Measurements from ENCODE around the gene ATAT1.

The ATAT1 gene

DNA sequence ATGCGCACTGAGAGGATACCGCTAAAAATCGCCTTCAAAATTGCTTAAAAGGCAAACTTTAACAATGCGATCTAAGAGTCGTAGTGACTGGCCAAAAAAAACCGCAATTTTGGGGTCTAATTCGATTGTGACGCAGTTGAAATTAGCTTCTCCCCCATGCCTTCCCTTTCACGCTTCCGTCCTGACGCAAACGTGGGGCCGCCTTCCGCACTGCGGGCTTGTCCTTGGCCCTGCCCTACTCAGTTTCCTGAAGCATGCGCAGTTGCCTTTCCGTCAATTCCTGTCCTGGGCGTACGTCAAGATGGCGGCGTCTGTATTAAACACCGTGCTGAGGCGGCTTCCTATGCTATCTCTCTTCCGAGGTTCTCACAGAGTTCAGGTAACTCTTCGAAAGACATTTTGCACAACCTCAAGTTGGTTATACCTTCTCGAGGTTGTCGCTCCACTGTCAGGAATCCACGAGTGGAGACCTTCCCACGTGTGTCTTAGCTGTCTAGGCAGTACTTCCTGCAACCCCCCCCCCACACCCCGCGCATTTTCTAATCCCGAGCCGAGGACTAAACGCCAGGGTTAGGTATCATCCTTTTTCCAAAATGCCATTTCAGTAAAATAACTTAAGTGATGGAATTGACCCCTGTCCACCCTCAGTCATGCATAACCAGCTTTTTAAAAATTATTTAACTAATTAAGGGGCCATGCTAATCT, 9.0 kb upstream of the ATAT1 start, which contains the start of gene MRPS18B:
Gene MRPS18B (plus strand): TSS at position 276 of the 705 bp plus-strand sequence. CDS start 26 bp downstream, at position 302.
- TF ChIP-seq CTCF (IDR thresholded peaks at IDR 0.05; ENCODE audit: insufficient read depth, low read length) = no peak
- TF ChIP-seq, protein P1, sequence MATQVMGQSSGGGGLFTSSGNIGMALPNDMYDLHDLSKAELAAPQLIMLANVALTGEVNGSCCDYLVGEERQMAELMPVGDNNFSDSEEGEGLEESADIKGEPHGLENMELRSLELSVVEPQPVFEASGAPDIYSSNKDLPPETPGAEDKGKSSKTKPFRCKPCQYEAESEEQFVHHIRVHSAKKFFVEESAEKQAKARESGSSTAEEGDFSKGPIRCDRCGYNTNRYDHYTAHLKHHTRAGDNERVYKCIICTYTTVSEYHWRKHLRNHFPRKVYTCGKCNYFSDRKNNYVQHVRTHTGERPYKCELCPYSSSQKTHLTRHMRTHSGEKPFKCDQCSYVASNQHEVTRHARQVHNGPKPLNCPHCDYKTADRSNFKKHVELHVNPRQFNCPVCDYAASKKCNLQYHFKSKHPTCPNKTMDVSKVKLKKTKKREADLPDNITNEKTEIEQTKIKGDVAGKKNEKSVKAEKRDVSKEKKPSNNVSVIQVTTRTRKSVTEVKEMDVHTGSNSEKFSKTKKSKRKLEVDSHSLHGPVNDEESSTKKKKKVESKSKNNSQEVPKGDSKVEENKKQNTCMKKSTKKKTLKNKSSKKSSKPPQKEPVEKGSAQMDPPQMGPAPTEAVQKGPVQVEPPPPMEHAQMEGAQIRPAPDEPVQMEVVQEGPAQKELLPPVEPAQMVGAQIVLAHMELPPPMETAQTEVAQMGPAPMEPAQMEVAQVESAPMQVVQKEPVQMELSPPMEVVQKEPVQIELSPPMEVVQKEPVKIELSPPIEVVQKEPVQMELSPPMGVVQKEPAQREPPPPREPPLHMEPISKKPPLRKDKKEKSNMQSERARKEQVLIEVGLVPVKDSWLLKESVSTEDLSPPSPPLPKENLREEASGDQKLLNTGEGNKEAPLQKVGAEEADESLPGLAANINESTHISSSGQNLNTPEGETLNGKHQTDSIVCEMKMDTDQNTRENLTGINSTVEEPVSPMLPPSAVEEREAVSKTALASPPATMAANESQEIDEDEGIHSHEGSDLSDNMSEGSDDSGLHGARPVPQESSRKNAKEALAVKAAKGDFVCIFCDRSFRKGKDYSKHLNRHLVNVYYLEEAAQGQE (IDR thresholded peaks at IDR 0.05; ENCODE audit: insufficient replicate concordance, low read depth) = peak; percentile 75
- TF ChIP-seq SPI1 (IDR thresholded peaks at IDR 0.05; ENCODE audit: borderline replicate concordance, low read depth) = peak; percentile 35; the same call in 1 of the 2 replicates
- TF ChIP-seq POLR2AphosphoS5 (IDR thresholded peaks at IDR 0.05; ENCODE audit: low read depth) = peak; percentile 95
- peak; percentile 48; the same call in 1 of the 2 replicates for TF ChIP-seq GABPA (IDR thresholded peaks at IDR 0.05; ENCODE audit: low read depth)
- DNase-seq (ENCODE audit: low read depth in 1 of 2, low spot score in 1 of 2) = peak; percentile 98 to 99
- no peaks in the 10 kb centered on the region for H3K27me3 ChIP-seq (ENCODE audit: insufficient read depth, poor library complexity, severe bottlenecking)
- H3K4me3 ChIP-seq (replicated peaks; ENCODE audit: insufficient read depth, low read length) = peak within 1 kb of the TSS; percentile 83
- H3K27ac ChIP-seq (replicated peaks) = peak within 1 kb of the TSS; percentile 99

DNA sequence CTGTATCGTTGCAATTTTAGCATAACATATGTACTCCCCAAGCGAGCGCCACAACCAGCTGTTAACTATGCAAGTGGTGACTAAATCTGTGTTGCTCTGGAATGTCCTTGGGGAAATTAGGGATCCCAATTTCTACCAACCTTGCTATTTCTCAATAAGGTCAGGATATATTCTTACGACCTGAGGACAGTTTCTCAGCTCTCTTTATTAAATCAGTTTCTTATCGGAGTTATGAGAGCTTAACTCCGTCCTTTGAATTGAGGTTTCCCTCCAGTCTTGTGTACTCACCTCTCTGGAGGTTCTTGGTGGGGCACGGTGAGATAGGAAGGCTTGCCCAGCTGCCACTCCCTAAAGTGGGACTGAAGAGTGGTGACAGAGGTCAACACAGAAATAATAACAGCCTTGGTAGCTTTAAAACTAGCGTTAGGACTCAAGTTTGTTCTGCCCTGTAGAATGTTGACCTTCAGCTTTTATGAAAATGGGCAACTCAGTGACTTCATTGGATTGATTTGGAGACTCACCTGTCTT, 8.3 kb upstream of the ATAT1 start:
- peak overlapping the region; percentile 99 for H3K27ac ChIP-seq (replicated peaks)
- no peak for DNase-seq (ENCODE audit: low read depth in 1 of 2, low spot score in 1 of 2)
- H3K27me3 ChIP-seq (ENCODE audit: insufficient read depth, poor library complexity, severe bottlenecking) = no peaks in the 10 kb centered on the region
- peak overlapping the region; percentile 49 for H3K4me3 ChIP-seq (replicated peaks; ENCODE audit: insufficient read depth, low read length)
- TF ChIP-seq GABPA (IDR thresholded peaks at IDR 0.05; ENCODE audit: low read depth) = no peak
- TF ChIP-seq SPI1 (IDR thresholded peaks at IDR 0.05; ENCODE audit: borderline replicate concordance, low read depth) = no peak
- no peak for TF ChIP-seq CTCF (IDR thresholded peaks at IDR 0.05; ENCODE audit: insufficient read depth, low read length)
- TF ChIP-seq, protein P1 (IDR thresholded peaks at IDR 0.05; ENCODE audit: insufficient replicate concordance, low read depth) = no peak
- TF ChIP-seq POLR2AphosphoS5 (IDR thresholded peaks at IDR 0.05; ENCODE audit: low read depth) = no peak

DNA sequence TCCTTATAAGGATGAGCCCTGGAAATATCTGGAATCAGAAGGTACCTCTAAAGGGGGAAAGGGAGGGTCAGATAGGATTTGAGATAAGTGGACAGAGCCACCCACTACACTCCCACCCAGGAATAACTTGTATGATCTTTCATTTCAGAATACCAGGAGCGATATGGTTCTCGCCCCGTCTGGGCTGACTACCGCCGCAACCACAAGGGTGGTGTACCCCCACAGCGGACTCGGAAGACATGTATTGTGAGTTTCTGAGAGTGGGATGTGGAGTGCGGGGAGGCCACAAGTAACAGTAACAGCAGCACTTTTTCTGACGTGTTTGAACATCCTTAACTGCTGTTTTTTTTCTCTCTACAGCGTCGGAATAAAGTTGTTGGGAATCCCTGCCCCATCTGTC, 7.1 kb upstream of the ATAT1 start:
- no peak for DNase-seq (ENCODE audit: low read depth in 1 of 2, low spot score in 1 of 2)
- H3K27me3 ChIP-seq (ENCODE audit: insufficient read depth, poor library complexity, severe bottlenecking) = no peaks in the 10 kb centered on the region
- TF ChIP-seq GABPA (IDR thresholded peaks at IDR 0.05; ENCODE audit: low read depth) (no peak), SPI1 (IDR thresholded peaks at IDR 0.05; ENCODE audit: borderline replicate concordance, low read depth) (no peak), POLR2AphosphoS5 (IDR thresholded peaks at IDR 0.05; ENCODE audit: low read depth) (no peak), CTCF (IDR thresholded peaks at IDR 0.05; ENCODE audit: insufficient read depth, low read length) (no peak)
- TF ChIP-seq, protein P1 (IDR thresholded peaks at IDR 0.05; ENCODE audit: insufficient replicate concordance, low read depth) = no peak
- H3K27ac ChIP-seq (replicated peaks) = peak overlapping the region; percentile 99; the same call in 1 of the 2 replicates
- H3K4me3 ChIP-seq (replicated peaks; ENCODE audit: insufficient read depth, low read length) = no peak overlapping the region

All from HL-60 (cell line).